Urothelium cell line (cell line): Measurements from ENCODE around the gene SMURF1.
A peak's percentile ranks its signal among the peaks of the same experiment; 100 is the strongest.
"Not testable (repeated sequence)": the region's sequence is repeated elsewhere in the genome, so short reads cannot be mapped to it uniquely, and the experiment has no call there.

Experiments
- DNase-seq: peaks from one replicate; pipeline ENCODE4 v3.0.0; 2011; ENCODE audit warnings: low spot score, mixed read lengths
- FAIRE-seq: peaks from 2 replicates; lab custom pipeline; 2011; peaks lifted over from hg19 to GRCh38; lab: Jason Lieb, UNC

The SMURF1 gene

GRCh38 chr7:99124236-99124635 lies 19.7 kb downstream of the SMURF1 start:
- FAIRE-seq: no peak

GRCh38 chr7:99123571-99124033 lies 20.3 kb downstream of the SMURF1 start:
- DNase-seq (no peak), FAIRE-seq (no peak)

More at GRCh38 chr7:99124236-99124635, 19.7 kb downstream of the SMURF1 start:
- no peak for DNase-seq

GRCh38 chr7:99122762-99123161 lies 21.1 kb downstream of the SMURF1 start:
- DNase-seq: no peak
- no peak for FAIRE-seq

GRCh38 chr7:99121496-99122021 lies 22.3 kb downstream of the SMURF1 start:
- DNase-seq (no peak), FAIRE-seq (no peak)

- FAIRE-seq (no peak), DNase-seq (no peak)
These were observed 23.0 kb downstream of the SMURF1 start for GRCh38 chr7:99120916-99121315.

- no peak for DNase-seq
These were observed 23.4 kb downstream of the SMURF1 start for GRCh38 chr7:99120501-99120900.

GRCh38 chr7:99118077-99118476 lies 25.8 kb downstream of the SMURF1 start:
- no peak for FAIRE-seq
- DNase-seq: no peak

More at GRCh38 chr7:99120501-99120900, 23.4 kb downstream of the SMURF1 start:
- FAIRE-seq: no peak

- no peak for DNase-seq
- no peak for FAIRE-seq
These were observed 27.8 kb downstream of the SMURF1 start for GRCh38 chr7:99116144-99116543.

GRCh38 chr7:99115379-99115778 lies 28.5 kb downstream of the SMURF1 start:
- no peak for DNase-seq
- no peak for FAIRE-seq

- no peak for DNase-seq
- FAIRE-seq: no peak
These were observed 30.9 kb downstream of the SMURF1 start for GRCh38 chr7:99112979-99113378.

- FAIRE-seq (no peak), DNase-seq (no peak)
These were observed 31.8 kb downstream of the SMURF1 start for GRCh38 chr7:99112097-99112496.

- FAIRE-seq: no peak
- no peak for DNase-seq
These were observed 32.3 kb downstream of the SMURF1 start for GRCh38 chr7:99111591-99111990.

GRCh38 chr7:99109108-99110051 lies 34.5 kb downstream of the SMURF1 start:
- no peak for DNase-seq
- no peak for FAIRE-seq

GRCh38 chr7:99108613-99109012 lies 35.3 kb downstream of the SMURF1 start:
- no peak for FAIRE-seq
- DNase-seq: no peak

GRCh38 chr7:99106821-99107241 lies 37.1 kb downstream of the SMURF1 start:
- DNase-seq: peak; percentile 33
- no peak for FAIRE-seq

- no peak for DNase-seq
- FAIRE-seq: no peak
These were observed 37.5 kb downstream of the SMURF1 start for GRCh38 chr7:99106411-99106810.

- no peak for DNase-seq
- no peak for FAIRE-seq
These were observed 38.2 kb downstream of the SMURF1 start for GRCh38 chr7:99105756-99106155.

- no peak for FAIRE-seq
- no peak for DNase-seq
These were observed 39.3 kb downstream of the SMURF1 start for GRCh38 chr7:99104631-99105030.

- not testable (repeated sequence) for FAIRE-seq, DNase-seq
These were observed 40.1 kb downstream of the SMURF1 start for GRCh38 chr7:99103836-99104235.

- no peak for DNase-seq
- no peak for FAIRE-seq
These were observed 40.9 kb downstream of the SMURF1 start for GRCh38 chr7:99102809-99103690.

GRCh38 chr7:99102361-99102760 lies 41.5 kb downstream of the SMURF1 start:
- FAIRE-seq: no peak

More at GRCh38 chr7:99102361-99102760, 41.5 kb downstream of the SMURF1 start:
- no peak for DNase-seq
